GM04503 (cell line): ENCODE measurements around the gene CDH5.

Experiments used
- DNase-seq: peaks from one replicate; pipeline ENCODE4 v3.0.0-alpha.2; 2012; ENCODE audit warnings: low read depth

CDH5 gene

GRCh38 chr16:66416136-66416535 lies 49.6 kb downstream of the CDH5 start:
- DNase-seq, result no peak

- peak; percentile 89 for DNase-seq
These were observed 50.6 kb downstream of the CDH5 start for GRCh38 chr16:66416939-66417700.

GRCh38 chr16:66418165-66418962 lies 51.9 kb downstream of the CDH5 start:
- DNase-seq, result no peak

GRCh38 chr16:66419527-66419926 lies 53.0 kb downstream of the CDH5 start:
- DNase-seq, result no peak

- no peak for DNase-seq
These were observed 53.9 kb downstream of the CDH5 start for GRCh38 chr16:66420396-66420795.

GRCh38 chr16:66421891-66422290 lies 55.4 kb downstream of the CDH5 start:
- no peak for DNase-seq

GRCh38 chr16:66422366-66422765 lies 55.9 kb downstream of the CDH5 start:
- DNase-seq, result no peak

GRCh38 chr16:66423177-66423576 lies 56.7 kb downstream of the CDH5 start:
- no peak for DNase-seq

- DNase-seq, result no peak
These were observed 59.2 kb downstream of the CDH5 start for GRCh38 chr16:66425651-66426050.

GRCh38 chr16:66426112-66427035 lies 59.9 kb downstream of the CDH5 start:
- DNase-seq, result no peak

GRCh38 chr16:66427036-66427860 lies 60.8 kb downstream of the CDH5 start, which contains the start of gene BEAN1:
Gene BEAN1 (plus strand): TSS chr16:66427295. CDS start chr16:66437677, 10,382 bp downstream.
- DNase-seq, result no peak

- no peak for DNase-seq
These were observed 61.6 kb downstream of the CDH5 start for GRCh38 chr16:66427871-66428681.

GRCh38 chr16:66428682-66429251 lies 62.3 kb downstream of the CDH5 start:
- DNase-seq, result no peak

- DNase-seq, result no peak
These were observed 62.9 kb downstream of the CDH5 start for GRCh38 chr16:66429290-66429962.

GRCh38 chr16:66430214-66430613 lies 63.7 kb downstream of the CDH5 start:
- no peak for DNase-seq

- no peak for DNase-seq
These were observed 65.3 kb downstream of the CDH5 start for GRCh38 chr16:66431760-66432159.

- no peak for DNase-seq
These were observed 65.9 kb downstream of the CDH5 start for GRCh38 chr16:66432429-66432828.

- no peak for DNase-seq
These were observed 68.3 kb downstream of the CDH5 start for GRCh38 chr16:66434619-66435430.

- DNase-seq, result no peak
These were observed 69.4 kb downstream of the CDH5 start for GRCh38 chr16:66435896-66436295.
